Activated CD4-positive, alpha-beta memory T cell treated with anti-CD3 and anti-CD28 coated beads for 36 hours (primary cell): ENCODE results near the gene MMP24OS. TPM values are rescaled to one million over a fixed set of nuclear protein-coding genes. Genes with fewer than 3 reads are reported as not detected.

Experiments used
- CTCF ChIA-PET: fragments of 350-600 bp; sonication (Branson Sonifier 250); formaldehyde crosslinking; loops from one replicate; lab custom pipeline; 2021; ENCODE audit warnings: antibody characterized with exemption, inconsistent platforms; lab: Charles Lee
- POLR2A ChIA-PET: fragments of 350-600 bp; sonication (Branson Sonifier 250); formaldehyde crosslinking; loops from one replicate; lab custom pipeline; 2021; ENCODE audit warnings: antibody characterized with exemption; lab: Charles Lee
- DNase-seq: peaks from one replicate; pipeline ENCODE4 v3.0.0-alpha.2; 2020
- H3K27ac Mint-ChIP-seq: one replicate; pipeline ENCODE4 v1.8.0; 2021; ENCODE audit warnings: mixed read lengths
- H3K27me3 Mint-ChIP-seq: one replicate; pipeline ENCODE4 v1.8.0; 2021; ENCODE audit warnings: mixed read lengths
- H3K36me3 Mint-ChIP-seq: one replicate; pipeline ENCODE4 v1.8.0; 2021; ENCODE audit warnings: mixed read lengths
- H3K4me1 Mint-ChIP-seq: one replicate; pipeline ENCODE4 v1.8.0; 2021; ENCODE audit warnings: low read depth, mixed read lengths
- H3K4me3 Mint-ChIP-seq: one replicate; pipeline ENCODE4 v1.8.0; 2021; ENCODE audit warnings: mild to moderate bottlenecking, mixed read lengths
- H3K9me3 Mint-ChIP-seq: one replicate; pipeline ENCODE4 v1.8.0; 2021; ENCODE audit warnings: mixed read lengths
- intact Hi-C: fragments of 100-400 bp; cut with micrococcal nuclease; formaldehyde crosslinking; loops from one replicate; pipeline ENCODE4 v1.15.1; 2023
- total RNA-seq, 2 experiments: library from RNA; stranded (reverse); gene quantifications; one replicate each; pipeline ENCODE4 v1.2.3, GENCODE V29; 2021

The MMP24OS gene
- total RNA-seq, 2 experiments from 2014 or later = 35.0 to 38.1 TPM

DNA sequence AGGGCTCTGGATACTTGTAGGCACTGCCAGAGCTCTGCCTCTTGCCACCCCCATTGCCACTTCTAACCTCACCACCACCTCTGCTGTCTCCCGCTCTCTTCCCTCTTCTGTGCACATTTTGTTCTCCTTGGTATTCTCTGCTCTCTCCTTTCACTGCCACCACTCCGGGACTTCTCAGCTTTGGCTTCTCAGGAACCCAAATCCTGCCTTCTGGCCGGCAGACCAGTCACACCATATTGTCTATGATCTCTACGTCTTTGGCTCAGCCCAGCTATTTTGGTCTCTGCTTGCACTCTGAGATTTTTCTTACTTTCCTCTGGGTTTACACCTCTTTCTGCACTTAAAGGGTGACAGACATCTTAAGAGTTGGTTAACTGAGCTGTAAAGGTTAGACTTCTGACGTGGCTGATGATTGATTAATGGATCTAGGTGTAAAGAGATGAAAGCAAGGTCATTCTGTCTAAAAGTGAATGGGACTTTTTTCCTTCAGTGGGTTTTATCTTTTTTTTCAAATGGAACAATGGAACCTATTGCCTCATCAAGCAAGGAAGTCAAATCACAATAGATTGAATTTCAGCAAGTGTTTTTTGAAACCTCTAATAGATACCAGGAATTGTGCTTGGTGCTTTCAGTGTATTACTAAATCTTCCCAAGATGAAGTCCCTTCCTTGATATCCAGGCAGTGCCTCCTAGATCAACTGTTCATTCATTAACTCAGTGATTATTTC, 37.7 kb downstream of the MMP24OS start:
- no peak for DNase-seq
- Mint-ChIP-seq H3K27ac (no peak overlapping the region), H3K4me3 (no peak overlapping the region), H3K36me3 (peaks cover 9% of the 10 kb centered on the region), H3K27me3 (no peaks in the 10 kb centered on the region), H3K9me3 (no peaks in the 10 kb centered on the region), H3K4me1 (no peaks in the 10 kb centered on the region)
- ChIA-PET CTCF (no interaction called here), POLR2A (no interaction called here)
- intact Hi-C loops = no loop called here

DNA sequence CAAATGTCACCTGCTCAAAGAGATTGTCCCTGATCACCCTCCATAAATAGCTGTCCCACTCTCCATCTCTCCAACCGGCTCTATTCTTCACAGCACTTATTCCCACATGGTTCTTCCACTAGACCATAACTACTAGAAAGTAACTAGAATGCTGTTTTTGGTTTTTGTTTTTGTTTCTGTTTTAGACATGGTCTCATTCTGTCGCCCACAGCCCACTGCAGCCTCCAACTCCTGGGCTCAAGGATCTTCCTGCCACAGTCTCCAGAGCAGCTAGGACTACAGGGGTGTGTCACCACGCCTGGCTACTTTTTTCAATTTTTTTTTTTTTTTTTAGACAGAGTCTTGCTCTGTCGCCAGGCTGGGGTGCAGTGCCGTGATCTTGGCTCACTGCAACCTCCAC, 39.2 kb downstream of the MMP24OS start:
- CTCF ChIA-PET = no interaction called here
- no peak for DNase-seq
- H3K4me3 Mint-ChIP-seq = no peak overlapping the region
- peaks cover 13% of the 10 kb centered on the region for H3K36me3 Mint-ChIP-seq
- H3K27me3 Mint-ChIP-seq = no peaks in the 10 kb centered on the region
- intact Hi-C loops = no loop called here
- POLR2A ChIA-PET = no interaction called here
- no peaks in the 10 kb centered on the region for H3K9me3 Mint-ChIP-seq
- no peak overlapping the region for H3K27ac Mint-ChIP-seq
- no peaks in the 10 kb centered on the region for H3K4me1 Mint-ChIP-seq

DNA sequence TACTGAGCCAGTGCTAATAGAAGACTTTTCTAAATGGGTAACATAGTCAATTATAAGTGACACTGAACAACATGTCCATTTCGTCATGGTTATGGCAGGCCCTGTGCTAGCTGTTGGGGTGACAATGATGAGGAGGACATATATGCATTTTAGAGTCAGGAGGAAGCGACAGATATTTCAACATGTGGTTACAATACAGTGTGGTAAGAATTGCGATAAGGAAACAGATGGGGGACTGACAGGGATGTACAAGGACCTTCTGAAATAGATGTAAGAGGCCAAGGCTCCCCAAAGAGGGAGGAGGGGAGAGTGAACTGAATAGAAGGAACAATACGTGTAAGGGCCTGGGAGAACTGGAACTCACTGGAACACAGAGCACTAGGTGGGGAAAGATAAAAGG, 39.8 kb downstream of the MMP24OS start:
- intact Hi-C loops = no loop called here
- no peak for DNase-seq
- H3K4me1 Mint-ChIP-seq = no peaks in the 10 kb centered on the region
- ChIA-PET CTCF (no interaction called here), POLR2A (no interaction called here)
- peaks cover 13% of the 10 kb centered on the region for H3K36me3 Mint-ChIP-seq
- H3K4me3 Mint-ChIP-seq = no peak overlapping the region
- H3K9me3 Mint-ChIP-seq = no peaks in the 10 kb centered on the region
- no peak overlapping the region for H3K27ac Mint-ChIP-seq
- no peaks in the 10 kb centered on the region for H3K27me3 Mint-ChIP-seq

DNA sequence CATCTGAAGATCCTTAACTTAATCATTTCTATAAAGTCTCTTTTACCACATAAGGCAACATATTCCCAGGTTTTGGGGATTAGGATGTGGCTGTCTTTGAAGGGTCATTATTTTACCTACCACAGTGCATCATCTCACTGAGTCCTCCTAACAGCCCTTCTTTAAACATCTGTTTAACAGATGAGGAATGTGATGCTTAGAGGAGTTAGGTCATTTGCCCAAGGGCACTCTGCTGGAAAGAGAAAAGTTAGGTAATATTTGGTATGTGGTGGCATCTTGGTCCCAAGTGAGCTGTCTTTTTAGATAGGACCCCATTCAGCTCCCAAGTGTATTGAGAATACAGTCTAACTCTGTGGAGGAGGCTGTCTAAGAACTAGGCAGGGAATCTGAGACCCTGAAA, 40.4 kb downstream of the MMP24OS start:
- ChIA-PET CTCF (no interaction called here), POLR2A (no interaction called here)
- intact Hi-C loops = no loop called here
- H3K4me1 Mint-ChIP-seq = no peaks in the 10 kb centered on the region
- no peak overlapping the region for H3K27ac Mint-ChIP-seq
- no peaks in the 10 kb centered on the region for H3K27me3 Mint-ChIP-seq
- no peak overlapping the region for H3K4me3 Mint-ChIP-seq
- H3K36me3 Mint-ChIP-seq = peaks cover 13% of the 10 kb centered on the region
- H3K9me3 Mint-ChIP-seq = no peaks in the 10 kb centered on the region
- DNase-seq = no peak

DNA sequence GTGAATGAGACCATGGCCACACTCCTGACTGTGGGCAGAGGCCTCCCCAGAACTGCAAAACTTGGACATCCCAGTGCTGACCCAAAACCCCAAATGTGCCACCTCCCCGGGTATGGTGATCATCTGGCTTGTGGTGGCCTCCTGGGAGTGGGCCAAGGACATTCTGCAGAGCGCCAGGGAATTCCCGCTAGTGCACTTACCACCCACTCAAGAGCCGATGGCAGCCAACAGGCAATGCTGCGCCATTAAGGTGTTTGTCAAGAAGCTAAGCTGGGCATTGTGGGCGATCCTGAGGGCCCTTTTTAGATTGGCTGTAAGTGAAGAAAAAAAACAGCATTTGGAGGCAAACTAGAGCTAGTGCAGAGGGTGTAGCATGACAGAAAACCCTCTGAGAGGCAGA, 42.0 kb downstream of the MMP24OS start:
- Mint-ChIP-seq H3K4me3 (no peak overlapping the region), H3K4me1 (no peaks in the 10 kb centered on the region), H3K27me3 (no peaks in the 10 kb centered on the region), H3K27ac (no peak overlapping the region), H3K36me3 (peaks cover 16% of the 10 kb centered on the region), H3K9me3 (no peaks in the 10 kb centered on the region)
- ChIA-PET POLR2A (no interaction called here), CTCF (no interaction called here)
- DNase-seq = no peak
- intact Hi-C loops = no loop called here

- no peaks in the 10 kb centered on the region for H3K4me1 Mint-ChIP-seq
- peaks cover 11% of the 10 kb centered on the region for H3K27me3 Mint-ChIP-seq
- no peak overlapping the region for H3K27ac Mint-ChIP-seq
- intact Hi-C loops = no loop called here
- H3K36me3 Mint-ChIP-seq = peaks cover 20% of the 10 kb centered on the region
- no peak for DNase-seq
- H3K4me3 Mint-ChIP-seq = no peak overlapping the region
- ChIA-PET CTCF (no interaction called here), POLR2A (no interaction called here)
- no peaks in the 10 kb centered on the region for H3K9me3 Mint-ChIP-seq
Observed at GRCh38 chr20:35232575-35232974, 45.3 kb downstream of the MMP24OS start.

DNA sequence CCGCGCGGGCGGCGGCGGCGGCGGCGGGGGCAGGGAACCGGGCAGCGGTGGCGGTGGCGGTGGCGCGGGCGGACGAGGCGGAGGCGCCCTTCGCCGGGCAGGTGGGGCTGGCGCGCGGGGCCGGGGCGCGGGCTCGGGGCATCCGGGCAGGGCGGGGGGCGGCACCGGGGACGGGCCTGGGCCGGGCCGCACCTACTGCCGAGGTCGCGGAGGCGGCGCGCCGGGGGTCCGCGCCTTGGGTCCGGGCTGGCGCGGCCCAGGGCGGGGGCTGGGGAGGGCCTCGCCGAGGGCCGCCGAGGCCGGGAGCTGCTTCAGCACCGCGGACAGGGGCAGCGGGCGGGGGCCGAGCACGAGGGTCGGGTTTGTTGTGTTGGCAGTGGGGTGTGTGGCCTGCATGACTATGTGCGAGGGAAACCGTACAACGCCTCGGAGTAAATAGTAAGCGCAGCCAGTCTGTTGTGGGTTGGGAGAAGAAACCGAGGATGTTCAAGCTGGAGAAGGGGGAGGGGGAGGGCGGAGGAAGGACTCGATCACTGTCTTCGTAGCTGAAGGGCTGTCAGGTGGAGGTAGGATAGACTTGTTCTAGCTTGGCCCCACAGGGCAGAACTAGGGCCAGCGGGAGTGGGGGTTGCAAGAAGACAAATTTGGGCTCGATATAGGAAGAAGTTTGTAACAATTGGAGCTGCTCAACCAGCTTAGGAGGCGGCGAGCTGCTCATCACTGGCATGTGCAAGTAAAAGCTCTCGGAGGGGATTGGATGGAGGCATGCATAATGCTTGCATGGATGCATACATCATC, 50.8 kb downstream of the MMP24OS start:
- Mint-ChIP-seq H3K27ac (no peak overlapping the region), H3K9me3 (peaks cover 2% of the 10 kb centered on the region), H3K4me3 (peak overlapping the region; percentile 55), H3K27me3 (peaks cover 27% of the 10 kb centered on the region), H3K36me3 (peaks cover 13% of the 10 kb centered on the region), H3K4me1 (peaks cover 7% of the 10 kb centered on the region)
- DNase-seq = peak; percentile 65
- intact Hi-C loops = no loop called here
- ChIA-PET CTCF (interaction anchor here (0.8 to 1.4 kb wide), 3 partner anchors 42 to 82 kb away, joined by 3 to 6 read pairs (median 3); no protein-coding TSS in a partner anchor), POLR2A (no interaction called here)

Other genes starting within 250 kb of the MMP24OS start
- 10 to 100 TPM; 45.8 to 48.3 TPM for gene TRPC4AP, start 185.3 kb downstream of the MMP24OS start, total RNA-seq
- 10 to 100 TPM; 17.3 to 19.9 TPM for gene EDEM2, start 130.8 kb downstream of the MMP24OS start, total RNA-seq
- 1 to 10 TPM; 1.0 to 1.1 TPM for gene PROCR, start 106.0 kb downstream of the MMP24OS start, total RNA-seq
- not detected for gene MMP24, start 51.4 kb downstream of the MMP24OS start, total RNA-seq
- gene EIF6, start 6.7 kb upstream of the MMP24OS start, total RNA-seq = 100 to 1,000 TPM; 115 to 120 TPM
- gene FAM83C, start 14.3 kb upstream of the MMP24OS start, total RNA-seq = not detected
- 10 to 100 TPM; 44.4 to 48.6 TPM for gene UQCC1, start 133.9 kb upstream of the MMP24OS start, total RNA-seq
- gene GDF5, start 160.1 kb upstream of the MMP24OS start, total RNA-seq = not detected
- gene CEP250, start 177.5 kb upstream of the MMP24OS start, total RNA-seq = 10 to 100 TPM; 47.2 to 60.8 TPM